Esophagus muscularis mucosa (tissue), 3 donors: ENCODE results near the gene PRDM2.

Experiments
- POLR2A ChIP-seq: fragments of 450-650 bp; IDR thresholded peaks from one replicate; pipeline ENCODE4 v1.6.1; 2017; ENCODE audit warnings: antibody characterized with exemption, moderate library complexity, mild to moderate bottlenecking, low read depth
- TF ChIP-seq, protein P1 (sequence below), 3 experiments: fragments of 200-600 bp in 2 of 3; fragments of 450-650 bp in 1 of 3; sonication (generic) in 2 of 3; IDR thresholded peaks; one replicate each; pipeline ENCODE4 v1.5.1; 2017 to 2019; ENCODE audit warnings: antibody characterized with exemption in 3 of 3, mild to moderate bottlenecking in 2 of 3, moderate library complexity in 1 of 3

DNA sequence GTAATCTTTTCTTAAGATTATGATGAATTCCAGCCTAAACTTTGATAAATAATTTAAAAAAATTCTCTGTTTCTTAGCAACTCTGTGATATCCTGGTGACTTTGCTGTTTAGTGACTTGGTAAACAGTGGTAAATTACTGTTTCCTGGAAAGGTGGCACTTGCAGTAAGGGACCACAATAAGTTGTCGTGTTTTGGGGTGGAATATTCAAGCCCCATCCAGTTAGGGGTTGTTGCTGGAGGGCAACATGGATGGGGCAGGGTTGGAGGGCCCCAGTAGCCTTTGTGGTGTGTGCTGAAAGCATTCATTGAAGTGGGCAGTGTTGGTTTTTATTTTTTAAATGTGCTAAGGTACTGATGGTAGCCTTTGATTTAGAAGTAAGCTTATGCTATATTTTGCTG lies 30.3 kb downstream of the PRDM2 start:
- TF ChIP-seq, protein P1, sequence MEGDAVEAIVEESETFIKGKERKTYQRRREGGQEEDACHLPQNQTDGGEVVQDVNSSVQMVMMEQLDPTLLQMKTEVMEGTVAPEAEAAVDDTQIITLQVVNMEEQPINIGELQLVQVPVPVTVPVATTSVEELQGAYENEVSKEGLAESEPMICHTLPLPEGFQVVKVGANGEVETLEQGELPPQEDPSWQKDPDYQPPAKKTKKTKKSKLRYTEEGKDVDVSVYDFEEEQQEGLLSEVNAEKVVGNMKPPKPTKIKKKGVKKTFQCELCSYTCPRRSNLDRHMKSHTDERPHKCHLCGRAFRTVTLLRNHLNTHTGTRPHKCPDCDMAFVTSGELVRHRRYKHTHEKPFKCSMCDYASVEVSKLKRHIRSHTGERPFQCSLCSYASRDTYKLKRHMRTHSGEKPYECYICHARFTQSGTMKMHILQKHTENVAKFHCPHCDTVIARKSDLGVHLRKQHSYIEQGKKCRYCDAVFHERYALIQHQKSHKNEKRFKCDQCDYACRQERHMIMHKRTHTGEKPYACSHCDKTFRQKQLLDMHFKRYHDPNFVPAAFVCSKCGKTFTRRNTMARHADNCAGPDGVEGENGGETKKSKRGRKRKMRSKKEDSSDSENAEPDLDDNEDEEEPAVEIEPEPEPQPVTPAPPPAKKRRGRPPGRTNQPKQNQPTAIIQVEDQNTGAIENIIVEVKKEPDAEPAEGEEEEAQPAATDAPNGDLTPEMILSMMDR (IDR thresholded peaks at IDR 0.05) = no peak
- TF ChIP-seq POLR2A = no peak
